Astrocyte (in vitro differentiated cells and primary cell): ENCODE data around the gene DDX25.

ENCODE experiments used
- EZH2 ChIP-seq: IDR thresholded peaks from 2 replicates; pipeline ENCODE4 v1.6.1; 2012; ENCODE audit warnings: mild to moderate bottlenecking, low read length, inconsistent platforms; ENCODE audit not compliant: insufficient read depth
- TF ChIP-seq, protein P1 (sequence below): IDR thresholded peaks from 2 replicates; pipeline ENCODE4 v1.5.1; 2011; ENCODE audit warnings: low read depth, mild to moderate bottlenecking, inconsistent platforms, low read length, moderate library complexity; ENCODE audit not compliant: insufficient read depth

- TF ChIP-seq, protein P1, sequence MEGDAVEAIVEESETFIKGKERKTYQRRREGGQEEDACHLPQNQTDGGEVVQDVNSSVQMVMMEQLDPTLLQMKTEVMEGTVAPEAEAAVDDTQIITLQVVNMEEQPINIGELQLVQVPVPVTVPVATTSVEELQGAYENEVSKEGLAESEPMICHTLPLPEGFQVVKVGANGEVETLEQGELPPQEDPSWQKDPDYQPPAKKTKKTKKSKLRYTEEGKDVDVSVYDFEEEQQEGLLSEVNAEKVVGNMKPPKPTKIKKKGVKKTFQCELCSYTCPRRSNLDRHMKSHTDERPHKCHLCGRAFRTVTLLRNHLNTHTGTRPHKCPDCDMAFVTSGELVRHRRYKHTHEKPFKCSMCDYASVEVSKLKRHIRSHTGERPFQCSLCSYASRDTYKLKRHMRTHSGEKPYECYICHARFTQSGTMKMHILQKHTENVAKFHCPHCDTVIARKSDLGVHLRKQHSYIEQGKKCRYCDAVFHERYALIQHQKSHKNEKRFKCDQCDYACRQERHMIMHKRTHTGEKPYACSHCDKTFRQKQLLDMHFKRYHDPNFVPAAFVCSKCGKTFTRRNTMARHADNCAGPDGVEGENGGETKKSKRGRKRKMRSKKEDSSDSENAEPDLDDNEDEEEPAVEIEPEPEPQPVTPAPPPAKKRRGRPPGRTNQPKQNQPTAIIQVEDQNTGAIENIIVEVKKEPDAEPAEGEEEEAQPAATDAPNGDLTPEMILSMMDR, result no peak
- TF ChIP-seq EZH2, result no peak
Measured at GRCh38 chr11:125955856-125956255, 51.5 kb downstream of the DDX25 start.
